Omental fat pad (tissue), 4 donors: ENCODE data around the gene LRRTM4. TPM values are rescaled to one million over a fixed set of nuclear protein-coding genes. Genes with fewer than 3 reads are reported as not detected.

Experiments
- ATAC-seq: fragments of 150-250 bp; one replicate; pipeline ENCODE4 v1.9.1; 2016; ENCODE audit warnings: mild to moderate bottlenecking, moderate library complexity; ENCODE audit not compliant: low FRiP score
- DNase-seq: peaks from one replicate; pipeline ENCODE4 v3.0.0-alpha.2; 2019; ENCODE audit warnings: low spot score
- total RNA-seq, 4 donors: library from RNA; depleted of rRNA; stranded (reverse); fragments of >200 nt; gene quantifications; one replicate each; pipeline ENCODE4 v1.1.0, GENCODE V29; 2016
- TF ChIP-seq, protein P1 (sequence below), 3 donors: fragments of 450-650 bp; IDR thresholded peaks; one replicate each; pipeline ENCODE4 v1.5.1; 2016 to 2017; ENCODE audit warnings: antibody characterized with exemption in 3 of 3, mild to moderate bottlenecking in 3 of 3, moderate library complexity in 2 of 3

Gene LRRTM4
- total RNA-seq, 4 donors from 2014 or later: 0.32 TPM; not detected in 3

DNA sequence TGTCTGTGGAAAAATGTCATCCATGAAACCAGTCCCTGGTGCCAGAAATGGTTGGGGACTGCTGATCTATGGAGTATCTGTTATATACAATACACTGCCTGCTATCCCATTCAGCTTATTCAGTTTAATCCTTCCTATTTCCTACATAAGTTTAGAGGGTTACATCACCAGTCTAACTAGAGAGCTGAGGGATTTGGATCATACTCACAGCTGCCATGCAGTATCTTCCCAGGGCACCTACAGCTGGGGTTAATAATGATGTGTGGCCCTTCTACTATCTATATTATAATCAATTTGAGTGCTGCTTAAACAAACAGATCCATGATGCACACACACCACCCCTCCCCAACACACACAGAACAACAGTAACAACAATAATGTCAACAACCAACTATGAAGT lies 524.0 kb downstream of the LRRTM4 start:
- ATAC-seq: no peak

DNA sequence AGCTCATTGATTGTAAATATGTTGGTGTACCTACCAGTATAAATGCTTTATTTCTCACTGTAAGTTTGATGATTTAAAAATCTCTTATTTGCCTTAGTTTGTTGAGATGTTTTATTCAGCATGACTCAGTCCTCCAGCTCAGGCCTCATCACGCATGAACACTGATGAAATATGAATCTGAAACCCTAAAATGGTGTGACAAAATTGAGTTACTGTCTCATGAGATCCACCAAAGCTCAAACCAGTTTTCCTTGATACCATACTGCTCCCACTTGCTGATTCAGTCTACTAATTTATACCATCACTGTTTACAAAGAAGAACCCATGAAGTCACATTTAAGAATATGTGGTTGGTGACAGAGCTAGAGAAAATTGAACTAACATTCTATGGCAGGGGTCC lies 524.9 kb downstream of the LRRTM4 start:
- TF ChIP-seq, protein P1, sequence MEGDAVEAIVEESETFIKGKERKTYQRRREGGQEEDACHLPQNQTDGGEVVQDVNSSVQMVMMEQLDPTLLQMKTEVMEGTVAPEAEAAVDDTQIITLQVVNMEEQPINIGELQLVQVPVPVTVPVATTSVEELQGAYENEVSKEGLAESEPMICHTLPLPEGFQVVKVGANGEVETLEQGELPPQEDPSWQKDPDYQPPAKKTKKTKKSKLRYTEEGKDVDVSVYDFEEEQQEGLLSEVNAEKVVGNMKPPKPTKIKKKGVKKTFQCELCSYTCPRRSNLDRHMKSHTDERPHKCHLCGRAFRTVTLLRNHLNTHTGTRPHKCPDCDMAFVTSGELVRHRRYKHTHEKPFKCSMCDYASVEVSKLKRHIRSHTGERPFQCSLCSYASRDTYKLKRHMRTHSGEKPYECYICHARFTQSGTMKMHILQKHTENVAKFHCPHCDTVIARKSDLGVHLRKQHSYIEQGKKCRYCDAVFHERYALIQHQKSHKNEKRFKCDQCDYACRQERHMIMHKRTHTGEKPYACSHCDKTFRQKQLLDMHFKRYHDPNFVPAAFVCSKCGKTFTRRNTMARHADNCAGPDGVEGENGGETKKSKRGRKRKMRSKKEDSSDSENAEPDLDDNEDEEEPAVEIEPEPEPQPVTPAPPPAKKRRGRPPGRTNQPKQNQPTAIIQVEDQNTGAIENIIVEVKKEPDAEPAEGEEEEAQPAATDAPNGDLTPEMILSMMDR (IDR thresholded peaks at IDR 0.05): no peak
- DNase-seq (no peak), ATAC-seq (no peak)

More for the DNA sequence above, 524.0 kb downstream of the LRRTM4 start:
- TF ChIP-seq, protein P1 (IDR thresholded peaks at IDR 0.05): no peak
- no peak for DNase-seq

DNA sequence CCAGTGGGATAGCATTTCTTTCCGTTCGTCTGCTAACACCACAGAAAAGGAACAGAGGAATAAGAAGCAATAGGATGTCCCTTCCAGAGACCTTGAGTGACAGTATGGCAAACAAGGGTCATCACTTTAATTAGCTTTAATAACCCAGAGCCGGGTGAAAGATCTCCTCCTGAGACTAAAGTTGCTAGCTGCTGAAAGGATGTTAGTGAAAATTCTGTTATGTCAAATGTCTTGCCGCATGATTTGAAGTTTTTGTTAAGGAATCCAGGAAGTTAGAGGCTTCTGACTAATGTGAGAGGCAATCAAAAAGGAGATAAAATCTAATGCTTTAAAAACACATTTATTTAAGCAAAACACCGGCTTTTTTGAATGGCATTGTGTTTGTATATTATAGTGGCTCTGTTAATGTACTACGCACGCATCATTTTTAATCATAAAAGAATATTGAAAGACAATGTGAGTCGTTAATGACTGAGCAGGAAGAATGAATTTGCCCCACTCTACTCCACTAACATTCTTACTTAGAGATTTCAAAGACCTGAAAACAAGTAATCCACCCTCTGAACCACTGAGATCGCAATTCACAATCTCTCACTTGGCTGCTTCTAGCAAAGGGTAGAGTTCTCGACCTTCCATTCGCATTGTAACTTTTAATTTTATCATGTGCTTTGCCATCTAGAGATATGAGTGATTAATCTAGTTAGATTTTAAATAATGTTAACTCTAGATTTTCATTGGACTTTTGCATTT lies 536.6 kb downstream of the LRRTM4 start:
- ATAC-seq (peak; percentile 37), DNase-seq (no peak)
- TF ChIP-seq, protein P1 (IDR thresholded peaks at IDR 0.05): no peak

DNA sequence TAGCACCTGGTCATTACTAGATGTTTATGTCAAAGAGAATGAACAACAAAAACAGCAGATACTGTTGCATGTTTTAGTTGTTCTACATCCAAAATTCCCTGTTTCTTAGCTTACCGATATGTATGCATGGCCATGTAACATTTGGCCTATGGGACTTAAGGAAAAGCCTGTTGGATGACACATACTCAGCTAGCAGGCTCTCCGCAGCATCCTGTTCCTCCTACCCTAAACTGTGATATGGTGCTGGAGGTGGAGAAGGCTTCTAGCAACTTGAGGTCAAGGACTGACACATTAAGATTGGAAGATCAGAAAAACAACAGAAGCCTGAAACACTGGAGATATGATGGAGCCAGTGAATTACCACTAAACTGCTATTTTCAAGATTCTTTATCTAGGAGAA lies 537.8 kb downstream of the LRRTM4 start:
- peak; percentile 38 for ATAC-seq
- no peak for DNase-seq
- TF ChIP-seq, protein P1 (IDR thresholded peaks at IDR 0.05): no peak

DNA sequence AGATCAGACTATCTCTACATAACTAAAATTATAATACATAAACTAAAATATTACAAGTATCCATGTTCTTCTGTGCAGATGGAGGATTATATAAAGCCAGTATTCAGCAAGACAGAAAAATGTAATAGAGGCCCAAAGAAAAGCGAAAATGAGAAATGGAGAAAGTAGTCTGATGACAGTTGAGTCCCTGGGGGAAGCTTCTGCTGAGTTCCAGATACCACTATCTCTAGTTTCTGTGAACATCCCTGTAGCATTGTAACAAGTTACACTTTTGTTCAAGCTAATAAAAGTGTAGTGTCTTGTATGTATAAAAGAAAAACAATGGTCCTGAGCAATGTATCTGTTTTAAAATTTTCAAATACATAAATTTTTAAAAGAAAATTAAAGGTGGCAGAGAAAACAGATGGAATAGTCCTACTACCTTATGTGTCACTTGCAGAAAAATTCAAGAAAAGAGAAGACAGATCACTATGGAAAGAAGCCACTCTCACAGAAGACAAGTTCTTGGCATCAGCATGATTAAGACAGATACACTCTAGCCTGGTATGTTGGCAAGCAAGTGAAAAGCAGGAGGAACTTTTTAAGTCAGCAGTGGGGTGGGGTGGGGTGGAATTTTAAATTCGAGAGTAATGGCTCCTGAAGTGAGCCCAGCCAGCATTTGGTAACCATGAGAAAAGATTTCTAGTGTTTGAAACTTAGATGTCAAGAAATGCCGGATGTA lies 541.9 kb downstream of the LRRTM4 start:
- no peak for DNase-seq
- TF ChIP-seq, protein P1 (IDR thresholded peaks at IDR 0.05): no peak
- ATAC-seq: peak; percentile 47

DNA sequence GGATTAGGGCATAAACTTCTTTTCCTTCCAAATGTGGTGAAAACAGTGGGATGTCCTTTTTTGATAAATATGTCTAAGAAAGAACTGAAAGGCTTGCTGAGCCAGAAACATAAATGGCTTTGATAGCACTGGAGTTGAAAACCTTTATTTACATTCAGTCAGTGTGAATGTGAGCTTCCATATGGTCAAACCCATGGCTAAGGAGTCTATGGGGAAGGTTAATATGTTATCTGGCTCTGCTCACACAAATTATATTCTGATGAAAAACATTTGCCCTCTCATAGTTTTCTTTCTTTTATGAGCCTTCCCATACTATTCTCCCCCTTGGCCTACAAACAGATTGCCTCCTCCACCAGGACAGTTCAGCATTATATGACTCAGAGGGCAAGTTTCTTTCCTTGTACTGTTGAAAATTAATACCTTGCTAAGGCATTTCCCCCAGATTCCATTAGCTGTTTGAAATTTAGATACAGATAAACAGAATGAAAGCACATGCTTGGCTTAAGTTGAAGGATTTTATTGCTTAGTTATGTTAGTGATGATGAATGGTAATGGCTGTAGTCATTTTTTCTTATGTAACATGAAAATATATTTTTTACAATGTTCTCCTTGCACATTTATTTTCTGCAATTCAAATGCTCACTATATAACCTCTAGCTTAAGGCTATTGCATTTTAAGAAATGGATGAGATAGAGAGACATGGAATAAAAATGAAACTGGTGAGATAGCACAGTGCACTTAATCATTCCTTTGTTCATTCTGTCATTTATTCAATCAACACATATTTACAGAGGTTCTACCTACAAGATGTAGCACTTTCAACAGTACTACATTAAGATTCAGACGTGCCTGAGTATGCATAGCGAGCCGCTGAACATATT lies 544.1 kb downstream of the LRRTM4 start:
- TF ChIP-seq, protein P1 (IDR thresholded peaks at IDR 0.05): no peak
- ATAC-seq (peak; percentile 94), DNase-seq (no peak)
